NCI-H82 (cell line): ENCODE results near the gene EMCN.
A peak's percentile ranks its signal among the peaks of the same experiment; 100 is the strongest.
"Not testable (repeated sequence)": the region's sequence is repeated elsewhere in the genome, so short reads cannot be mapped to it uniquely, and the experiment has no call there.

Source experiments
- DNase-seq: peaks from one replicate; lab custom pipeline; 2025; lab: John Stamatoyannopoulos, UW

The EMCN gene

GRCh38 chr4:100379583-100380105, 138.2 kb downstream of the EMCN start:
- no peak for DNase-seq

- peak; percentile 29 for DNase-seq
Observed at GRCh38 chr4:100372432-100372831, 145.4 kb downstream of the EMCN start.

- no peak for DNase-seq
Observed at GRCh38 chr4:100369871-100370270, 148.0 kb downstream of the EMCN start.

- no peak for DNase-seq
Observed at GRCh38 chr4:100367451-100367850, 150.4 kb downstream of the EMCN start.

GRCh38 chr4:100366213-100366612, 151.6 kb downstream of the EMCN start:
- no peak for DNase-seq

GRCh38 chr4:100362366-100362765, 155.5 kb downstream of the EMCN start:
- no peak for DNase-seq

GRCh38 chr4:100361336-100361735, 156.5 kb downstream of the EMCN start:
- DNase-seq, result no peak

- no peak for DNase-seq
Observed at GRCh38 chr4:100360211-100360610, 157.6 kb downstream of the EMCN start.

- DNase-seq, result no peak
Observed at GRCh38 chr4:100359441-100359840, 158.4 kb downstream of the EMCN start.

GRCh38 chr4:100357542-100357941, 160.3 kb downstream of the EMCN start:
- DNase-seq, result no peak

- DNase-seq, result no peak
Observed at GRCh38 chr4:100356172-100356571, 161.7 kb downstream of the EMCN start.

- DNase-seq, result not testable (repeated sequence)
Observed at GRCh38 chr4:100352352-100352751, 165.5 kb downstream of the EMCN start.

GRCh38 chr4:100348473-100348872, 169.3 kb downstream of the EMCN start:
- no peak for DNase-seq

- DNase-seq, result no peak
Observed at GRCh38 chr4:100347241-100347640, 170.6 kb downstream of the EMCN start.

GRCh38 chr4:100345585-100345984, 172.2 kb downstream of the EMCN start:
- no peak for DNase-seq
